ENCODE measurements around the gene FAM114A2.

Gene FAM114A2

GRCh38 chr5:154038707-154039457 is at the start of gene FAM114A2, which contains the start of gene MFAP3:
FAM114A2 (minus strand) TSS chr5:154038910; CDS start chr5:154034953, 3,957 bp downstream.
MFAP3 (plus strand) TSS chr5:154038967; CDS start chr5:154049723, 10,756 bp downstream.
- peak; percentile 92 for DNase-seq (ENCODE audit: low spot score)
- TF ChIP-seq CTCF (IDR thresholded peaks at IDR 0.05; ENCODE audit: borderline replicate concordance, control extremely low read depth, extremely low read depth, insufficient read depth, missing control alignments), result no peak
- in situ Hi-C loops (cut with MboI; ENCODE audit: low sequenced_read_pairs, unreplicated experiment), result no loop called here

GRCh38 chr5:154087260-154087659 is 48.5 kb upstream of the FAM114A2 start:
- in situ Hi-C loops (cut with MboI; ENCODE audit: low sequenced_read_pairs, unreplicated experiment), result no loop called here

GRCh38 chr5:154086641-154087040 is 47.9 kb upstream of the FAM114A2 start:
- in situ Hi-C loops (cut with MboI; ENCODE audit: low sequenced_read_pairs, unreplicated experiment), result no loop called here

More at GRCh38 chr5:154087260-154087659, 48.5 kb upstream of the FAM114A2 start:
- no peak for TF ChIP-seq CTCF (IDR thresholded peaks at IDR 0.05; ENCODE audit: borderline replicate concordance, control extremely low read depth, extremely low read depth, insufficient read depth, missing control alignments)
- no peak for DNase-seq (ENCODE audit: low spot score)

GRCh38 chr5:154086146-154086545 is 47.4 kb upstream of the FAM114A2 start:
- no peak for DNase-seq (ENCODE audit: low spot score)
- TF ChIP-seq CTCF (IDR thresholded peaks at IDR 0.05; ENCODE audit: borderline replicate concordance, control extremely low read depth, extremely low read depth, insufficient read depth, missing control alignments), result no peak
- in situ Hi-C loops (cut with MboI; ENCODE audit: low sequenced_read_pairs, unreplicated experiment), result no loop called here

More at GRCh38 chr5:154086641-154087040, 47.9 kb upstream of the FAM114A2 start:
- DNase-seq (ENCODE audit: low spot score), result no peak
- TF ChIP-seq CTCF (IDR thresholded peaks at IDR 0.05; ENCODE audit: borderline replicate concordance, control extremely low read depth, extremely low read depth, insufficient read depth, missing control alignments), result no peak

GRCh38 chr5:154084062-154084639 is 45.4 kb upstream of the FAM114A2 start:
- DNase-seq (ENCODE audit: low spot score), result no peak
- in situ Hi-C loops (cut with MboI; ENCODE audit: low sequenced_read_pairs, unreplicated experiment), result no loop called here
- TF ChIP-seq CTCF (IDR thresholded peaks at IDR 0.05; ENCODE audit: borderline replicate concordance, control extremely low read depth, extremely low read depth, insufficient read depth, missing control alignments), result no peak

- TF ChIP-seq CTCF (IDR thresholded peaks at IDR 0.05; ENCODE audit: borderline replicate concordance, control extremely low read depth, extremely low read depth, insufficient read depth, missing control alignments), result no peak
- in situ Hi-C loops (cut with MboI; ENCODE audit: low sequenced_read_pairs, unreplicated experiment), result no loop called here
- DNase-seq (ENCODE audit: low spot score), result no peak
Observed at GRCh38 chr5:154081246-154081645, 42.5 kb upstream of the FAM114A2 start.
